Measurements from ENCODE around the gene SRMS. TPM values are rescaled to one million over a fixed set of nuclear protein-coding genes. Genes with fewer than 3 reads are reported as not detected.

The SRMS gene
- polyA plus RNA-seq, 1 donor (not counting 4 experiments of a cell fraction or from before 2014, with no cell fraction given): 0.10 TPM

DNA sequence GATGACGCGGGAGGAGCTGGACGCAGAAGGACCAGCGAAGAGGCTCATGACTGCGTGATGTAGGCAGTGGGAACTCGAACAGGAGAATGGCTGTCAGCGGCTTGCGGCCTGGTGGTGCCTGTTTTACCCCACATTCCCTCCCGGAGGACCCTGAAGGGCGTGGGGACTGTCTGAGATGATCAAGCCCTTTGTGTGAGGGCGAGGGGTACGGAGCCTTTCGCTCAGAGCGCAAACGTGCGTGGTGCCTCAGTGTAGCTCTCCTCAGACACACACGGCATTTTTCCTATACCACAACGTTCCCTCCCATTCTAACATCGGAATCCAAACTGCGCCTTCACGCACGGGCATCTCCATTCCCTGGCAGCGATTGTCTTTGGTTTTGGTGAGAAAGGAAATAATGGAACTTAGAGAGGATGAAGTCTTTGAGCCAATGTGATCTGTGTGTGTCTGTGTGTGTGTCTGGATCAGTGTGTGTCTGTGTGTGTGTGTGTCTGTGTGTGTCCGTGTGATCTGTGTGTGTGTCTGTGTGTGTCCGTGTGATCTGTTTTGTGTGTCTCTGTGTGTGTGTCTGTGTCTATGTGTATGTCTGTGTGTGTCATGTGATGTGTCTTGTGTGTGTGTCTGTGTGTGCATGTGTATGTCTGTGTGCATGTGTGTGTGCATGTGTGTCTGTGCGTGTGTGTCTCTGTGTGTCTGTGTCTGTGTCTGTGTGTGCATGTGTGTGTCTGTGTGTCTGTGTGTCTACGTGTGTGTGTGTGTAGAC, 15.7 kb downstream of the SRMS start:
- no peak for FAIRE-seq

DNA sequence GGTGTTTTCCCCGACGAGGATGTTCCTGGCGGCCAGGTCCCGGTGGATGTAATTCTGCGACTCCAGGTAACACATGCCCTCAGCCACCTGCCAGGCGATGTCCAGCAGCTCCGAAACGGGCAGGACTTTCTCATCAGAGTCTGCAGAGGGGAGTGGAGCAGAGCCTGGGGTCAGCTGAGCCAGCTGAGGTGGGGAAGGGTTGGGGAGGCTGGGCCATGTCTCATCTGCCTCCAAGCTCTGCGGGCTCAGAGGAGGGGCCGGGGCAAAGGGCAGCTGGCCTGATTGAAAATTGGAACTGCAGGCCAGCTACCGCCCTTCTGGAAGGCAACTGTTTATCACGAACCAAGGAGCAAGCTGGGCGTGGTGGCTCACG, 16.8 kb downstream of the SRMS start:
- no peaks in the 10 kb centered on the region for H3K9me1 ChIP-seq (ENCODE audit: control insufficient read depth, extremely low read depth, insufficient read depth, low read length)
- no peaks in the 10 kb centered on the region for H3K79me2 ChIP-seq (ENCODE audit: control insufficient read depth, insufficient read depth, low read length)
- no peaks in the 10 kb centered on the region for H3K27me3 ChIP-seq (ENCODE audit: control insufficient read depth, extremely low read depth, insufficient read depth, low read length)
- H3K4me3 ChIP-seq (ENCODE audit: control insufficient read depth in 2 of 3, extremely low read depth in 1 of 3, insufficient read depth in 2 of 3, low read depth in 1 of 3, low read length in 3 of 3): no peak overlapping the region
- no peak overlapping the region for H3K4me2 ChIP-seq (ENCODE audit: control insufficient read depth, extremely low read depth, insufficient read depth, low read depth, low read length)
- FAIRE-seq (no peak), DNase-seq (ENCODE audit: low read depth, low spot score) (no peak)
- peaks cover 20% of the 10 kb centered on the region for H3K4me1 ChIP-seq (ENCODE audit: control insufficient read depth, extremely low read depth, insufficient read depth, low read length)
- TF ChIP-seq EZH2 (IDR thresholded peaks at IDR 0.05; ENCODE audit: low read length) (no peak), CTCF (optimal IDR thresholded peaks at IDR 0.05 in 1 of 3, IDR thresholded peaks at IDR 0.05 in 1 of 3, conservative IDR thresholded peaks at IDR 0.05 in 1 of 3; ENCODE audit: extremely low read depth in 1 of 3, insufficient read depth in 2 of 3, low read length in 3 of 3) (no peak)
- H2AFZ ChIP-seq (ENCODE audit: control insufficient read depth, low read length): no peak overlapping the region
- dilution Hi-C loops (cut with MboI; ENCODE audit: extremely low pct_ligation_motif_present, low sequenced_read_pairs): no loop called here
- H3K9ac ChIP-seq (ENCODE audit: control insufficient read depth, extremely low read depth, insufficient read depth, low read length): no peak overlapping the region
- H3K36me3 ChIP-seq (ENCODE audit: control insufficient read depth in 2 of 2, extremely low read depth in 1 of 2, insufficient read depth in 2 of 2, low read length in 2 of 2): peaks cover 12 to 23% of the 10 kb centered on the region in 2 experiments
- H3K9me3 ChIP-seq (ENCODE audit: control insufficient read depth, low read depth, low read length): no peaks in the 10 kb centered on the region
- peaks cover 7% of the 10 kb centered on the region for H4K20me1 ChIP-seq (ENCODE audit: control insufficient read depth, extremely low read depth, insufficient read depth, low read length)
- H3K27ac ChIP-seq (ENCODE audit: control insufficient read depth, insufficient read depth, low read length): no peak overlapping the region

More for the DNA sequence above, 15.7 kb downstream of the SRMS start:
- no peak overlapping the region for H3K9ac ChIP-seq (ENCODE audit: control insufficient read depth, extremely low read depth, insufficient read depth, low read length)
- H3K27me3 ChIP-seq (ENCODE audit: control insufficient read depth, extremely low read depth, insufficient read depth, low read length): no peaks in the 10 kb centered on the region
- no peaks in the 10 kb centered on the region for H3K9me3 ChIP-seq (ENCODE audit: control insufficient read depth, low read depth, low read length)
- dilution Hi-C loops (cut with MboI; ENCODE audit: extremely low pct_ligation_motif_present, low sequenced_read_pairs): no loop called here
- H3K36me3 ChIP-seq (ENCODE audit: control insufficient read depth in 2 of 2, extremely low read depth in 1 of 2, insufficient read depth in 2 of 2, low read length in 2 of 2): peaks cover 12 to 23% of the 10 kb centered on the region in 2 experiments
- TF ChIP-seq CTCF (optimal IDR thresholded peaks at IDR 0.05 in 1 of 3, IDR thresholded peaks at IDR 0.05 in 1 of 3, conservative IDR thresholded peaks at IDR 0.05 in 1 of 3; ENCODE audit: extremely low read depth in 1 of 3, insufficient read depth in 2 of 3, low read length in 3 of 3) (no peak), EZH2 (IDR thresholded peaks at IDR 0.05; ENCODE audit: low read length) (no peak)
- H3K4me3 ChIP-seq (ENCODE audit: control insufficient read depth in 2 of 3, extremely low read depth in 1 of 3, insufficient read depth in 2 of 3, low read depth in 1 of 3, low read length in 3 of 3): no peak overlapping the region
- H3K27ac ChIP-seq (ENCODE audit: control insufficient read depth, insufficient read depth, low read length): no peak overlapping the region
- peaks cover 8% of the 10 kb centered on the region for H3K79me2 ChIP-seq (ENCODE audit: control insufficient read depth, insufficient read depth, low read length)
- H3K9me1 ChIP-seq (ENCODE audit: control insufficient read depth, extremely low read depth, insufficient read depth, low read length): no peaks in the 10 kb centered on the region
- H3K4me2 ChIP-seq (ENCODE audit: control insufficient read depth, extremely low read depth, insufficient read depth, low read depth, low read length): no peak overlapping the region
- no peak overlapping the region for H2AFZ ChIP-seq (ENCODE audit: control insufficient read depth, low read length)
- H4K20me1 ChIP-seq (ENCODE audit: control insufficient read depth, extremely low read depth, insufficient read depth, low read length): peaks cover 7% of the 10 kb centered on the region
- no peak for DNase-seq (ENCODE audit: low read depth, low spot score)
- peaks cover 20% of the 10 kb centered on the region for H3K4me1 ChIP-seq (ENCODE audit: control insufficient read depth, extremely low read depth, insufficient read depth, low read length)
